ENCODE measurements around the gene BCAS1.

BCAS1 gene

GRCh38 chr20:53934421-53935343 lies 135.7 kb downstream of the BCAS1 start:
- no peak for TF ChIP-seq TCF12 (IDR thresholded peaks at IDR 0.05; ENCODE audit: low read depth)
- no peak for TF ChIP-seq CREB1 (IDR thresholded peaks at IDR 0.05; ENCODE audit: low read depth)
- no peak for TF ChIP-seq USF1 (IDR thresholded peaks at IDR 0.05)
- no peak for TF ChIP-seq TAF1 (IDR thresholded peaks at IDR 0.05; ENCODE audit: low read depth)
- no peak for TF ChIP-seq EGR1 (IDR thresholded peaks at IDR 0.05)
- TF ChIP-seq MAX (IDR thresholded peaks at IDR 0.05): no peak
- TF ChIP-seq FOXM1 (IDR thresholded peaks at IDR 0.05; ENCODE audit: borderline replicate concordance, low read depth): no peak
- no peak for TF ChIP-seq YY1 (IDR thresholded peaks at IDR 0.05; ENCODE audit: low read depth)

- TF ChIP-seq RAD21 (IDR thresholded peaks at IDR 0.05; ENCODE audit: low read depth) (no peak), CEBPB (IDR thresholded peaks at IDR 0.05) (no peak), TAF1 (IDR thresholded peaks at IDR 0.05; ENCODE audit: low read depth) (no peak), USF1 (IDR thresholded peaks at IDR 0.05) (no peak), ZBTB7A (IDR thresholded peaks at IDR 0.05; ENCODE audit: low read depth) (no peak), EP300 (IDR thresholded peaks at IDR 0.05; ENCODE audit: borderline replicate concordance) (no peak), EGR1 (IDR thresholded peaks at IDR 0.05) (no peak), TCF12 (IDR thresholded peaks at IDR 0.05; ENCODE audit: low read depth) (no peak), MAX (IDR thresholded peaks at IDR 0.05) (no peak), TEAD4 (IDR thresholded peaks at IDR 0.05) (no peak), NFIC (IDR thresholded peaks at IDR 0.05) (no peak), CREB1 (IDR thresholded peaks at IDR 0.05; ENCODE audit: low read depth) (no peak), REST (IDR thresholded peaks at IDR 0.05; ENCODE audit: low read depth) (no peak), YY1 (IDR thresholded peaks at IDR 0.05; ENCODE audit: low read depth) (no peak), FOXM1 (IDR thresholded peaks at IDR 0.05; ENCODE audit: borderline replicate concordance, low read depth) (no peak)
Measured at GRCh38 chr20:53933232-53933846, 137.1 kb downstream of the BCAS1 start.

GRCh38 chr20:53931597-53931996 lies 138.8 kb downstream of the BCAS1 start:
- TF ChIP-seq CREB1 (IDR thresholded peaks at IDR 0.05; ENCODE audit: low read depth) (no peak), EP300 (IDR thresholded peaks at IDR 0.05; ENCODE audit: borderline replicate concordance) (no peak), USF1 (IDR thresholded peaks at IDR 0.05) (no peak), TAF1 (IDR thresholded peaks at IDR 0.05; ENCODE audit: low read depth) (no peak), EGR1 (IDR thresholded peaks at IDR 0.05) (no peak)

GRCh38 chr20:53930651-53931504 lies 139.5 kb downstream of the BCAS1 start:
- TF ChIP-seq EP300 (IDR thresholded peaks at IDR 0.05; ENCODE audit: borderline replicate concordance): no peak
- TF ChIP-seq MAX (IDR thresholded peaks at IDR 0.05): no peak
- TF ChIP-seq FOXM1 (IDR thresholded peaks at IDR 0.05; ENCODE audit: borderline replicate concordance, low read depth): no peak

- TF ChIP-seq RAD21 (IDR thresholded peaks at IDR 0.05; ENCODE audit: low read depth) (no peak), EGR1 (IDR thresholded peaks at IDR 0.05) (no peak), USF1 (IDR thresholded peaks at IDR 0.05) (no peak)
Measured at GRCh38 chr20:53929974-53930650, 140.3 kb downstream of the BCAS1 start.
